ENCODE measurements around the gene NSUN6. TPM values are rescaled to one million over a fixed set of nuclear protein-coding genes. Genes with fewer than 3 reads are reported as not detected.

Gene NSUN6
- polyA plus RNA-seq, 1 donor (not counting 4 experiments of a cell fraction or from before 2014, with no cell fraction given), result 9.8 TPM

- H3K4me2 ChIP-seq (ENCODE audit: control insufficient read depth, extremely low read depth, insufficient read depth, low read depth, low read length), result peak overlapping the region; percentile 98
- H3K36me3 ChIP-seq (ENCODE audit: control insufficient read depth in 2 of 2, extremely low read depth in 1 of 2, insufficient read depth in 2 of 2, low read length in 2 of 2), result no peaks in the 10 kb centered on the region
- peak overlapping the region; percentile 73 to 99 (median 99) for H3K4me3 ChIP-seq (ENCODE audit: control insufficient read depth in 2 of 3, extremely low read depth in 1 of 3, insufficient read depth in 2 of 3, low read depth in 1 of 3, low read length in 3 of 3)
- H3K9me1 ChIP-seq (ENCODE audit: control insufficient read depth, extremely low read depth, insufficient read depth, low read length), result no peaks in the 10 kb centered on the region
- dilution Hi-C loops (cut with MboI; ENCODE audit: extremely low pct_ligation_motif_present, low sequenced_read_pairs), result no loop called here
- H3K27ac ChIP-seq (ENCODE audit: control insufficient read depth, insufficient read depth, low read length), result peak overlapping the region; percentile 91
- peak overlapping the region; percentile 94 for H3K9ac ChIP-seq (ENCODE audit: control insufficient read depth, extremely low read depth, insufficient read depth, low read length)
- no peak for DNase-seq (ENCODE audit: low read depth, low spot score)
- no peaks in the 10 kb centered on the region for H3K9me3 ChIP-seq (ENCODE audit: control insufficient read depth, low read depth, low read length)
- H3K4me1 ChIP-seq (ENCODE audit: control insufficient read depth, extremely low read depth, insufficient read depth, low read length), result peaks cover 3% of the 10 kb centered on the region
- no peaks in the 10 kb centered on the region for H3K27me3 ChIP-seq (ENCODE audit: control insufficient read depth, extremely low read depth, insufficient read depth, low read length)
- H4K20me1 ChIP-seq (ENCODE audit: control insufficient read depth, extremely low read depth, insufficient read depth, low read length), result no peaks in the 10 kb centered on the region
- peak overlapping the region; percentile 98 for H2AFZ ChIP-seq (ENCODE audit: control insufficient read depth, low read length)
- H3K79me2 ChIP-seq (ENCODE audit: control insufficient read depth, insufficient read depth, low read length), result peaks cover 19% of the 10 kb centered on the region
- no peak for FAIRE-seq
- TF ChIP-seq, protein P1, sequence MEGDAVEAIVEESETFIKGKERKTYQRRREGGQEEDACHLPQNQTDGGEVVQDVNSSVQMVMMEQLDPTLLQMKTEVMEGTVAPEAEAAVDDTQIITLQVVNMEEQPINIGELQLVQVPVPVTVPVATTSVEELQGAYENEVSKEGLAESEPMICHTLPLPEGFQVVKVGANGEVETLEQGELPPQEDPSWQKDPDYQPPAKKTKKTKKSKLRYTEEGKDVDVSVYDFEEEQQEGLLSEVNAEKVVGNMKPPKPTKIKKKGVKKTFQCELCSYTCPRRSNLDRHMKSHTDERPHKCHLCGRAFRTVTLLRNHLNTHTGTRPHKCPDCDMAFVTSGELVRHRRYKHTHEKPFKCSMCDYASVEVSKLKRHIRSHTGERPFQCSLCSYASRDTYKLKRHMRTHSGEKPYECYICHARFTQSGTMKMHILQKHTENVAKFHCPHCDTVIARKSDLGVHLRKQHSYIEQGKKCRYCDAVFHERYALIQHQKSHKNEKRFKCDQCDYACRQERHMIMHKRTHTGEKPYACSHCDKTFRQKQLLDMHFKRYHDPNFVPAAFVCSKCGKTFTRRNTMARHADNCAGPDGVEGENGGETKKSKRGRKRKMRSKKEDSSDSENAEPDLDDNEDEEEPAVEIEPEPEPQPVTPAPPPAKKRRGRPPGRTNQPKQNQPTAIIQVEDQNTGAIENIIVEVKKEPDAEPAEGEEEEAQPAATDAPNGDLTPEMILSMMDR (optimal IDR thresholded peaks at IDR 0.05 in 1 of 3, IDR thresholded peaks at IDR 0.05 in 1 of 3, conservative IDR thresholded peaks at IDR 0.05 in 1 of 3; ENCODE audit: extremely low read depth in 1 of 3, insufficient read depth in 2 of 3, low read length in 3 of 3), result no peak
- no peak for TF ChIP-seq EZH2 (IDR thresholded peaks at IDR 0.05; ENCODE audit: low read length)
Measured at GRCh38 chr10:18650404-18650997, 886 bp downstream of the NSUN6 start.

DNA sequence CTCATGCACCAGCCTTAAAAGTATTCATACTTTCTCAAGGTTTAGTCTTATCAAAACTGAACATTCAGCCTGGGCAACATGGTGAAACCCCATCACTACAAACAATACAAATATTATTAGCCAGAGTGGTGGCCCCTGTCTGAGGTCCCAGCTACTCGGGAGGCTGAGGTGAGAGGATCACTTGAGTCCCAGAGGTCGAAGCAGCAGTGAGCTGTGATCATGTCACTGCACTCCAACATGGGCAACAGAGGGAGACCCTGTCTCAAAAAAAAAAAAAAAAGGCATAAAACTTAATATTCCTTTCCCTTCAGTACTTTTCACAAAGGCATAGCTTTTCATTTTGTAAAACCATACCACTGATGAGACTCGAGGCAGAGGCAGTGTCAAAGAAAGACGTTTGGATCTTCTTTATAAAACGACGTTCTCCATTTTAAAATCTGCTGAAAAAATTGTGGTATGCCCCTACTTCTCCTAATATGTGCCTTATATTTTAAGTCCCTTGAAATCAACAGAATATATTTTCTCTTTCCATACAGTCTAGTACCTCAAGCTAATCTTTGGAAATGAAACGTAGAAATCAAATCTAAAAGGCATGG lies 1.9 kb downstream of the NSUN6 start:
- no peaks in the 10 kb centered on the region for H4K20me1 ChIP-seq (ENCODE audit: control insufficient read depth, extremely low read depth, insufficient read depth, low read length)
- dilution Hi-C loops (cut with MboI; ENCODE audit: extremely low pct_ligation_motif_present, low sequenced_read_pairs), result no loop called here
- no peaks in the 10 kb centered on the region for H3K9me1 ChIP-seq (ENCODE audit: control insufficient read depth, extremely low read depth, insufficient read depth, low read length)
- H3K4me2 ChIP-seq (ENCODE audit: control insufficient read depth, extremely low read depth, insufficient read depth, low read depth, low read length), result peak overlapping the region; percentile 98
- no peaks in the 10 kb centered on the region for H3K9me3 ChIP-seq (ENCODE audit: control insufficient read depth, low read depth, low read length)
- no peak for FAIRE-seq
- H3K4me3 ChIP-seq (ENCODE audit: control insufficient read depth in 2 of 3, extremely low read depth in 1 of 3, insufficient read depth in 2 of 3, low read depth in 1 of 3, low read length in 3 of 3), result peak overlapping the region in 2 of 3 experiments; percentile 99
- no peaks in the 10 kb centered on the region for H3K27me3 ChIP-seq (ENCODE audit: control insufficient read depth, extremely low read depth, insufficient read depth, low read length)
- peaks cover 3% of the 10 kb centered on the region for H3K4me1 ChIP-seq (ENCODE audit: control insufficient read depth, extremely low read depth, insufficient read depth, low read length)
- peaks cover 19% of the 10 kb centered on the region for H3K79me2 ChIP-seq (ENCODE audit: control insufficient read depth, insufficient read depth, low read length)
- H3K9ac ChIP-seq (ENCODE audit: control insufficient read depth, extremely low read depth, insufficient read depth, low read length), result no peak overlapping the region
- DNase-seq (ENCODE audit: low read depth, low spot score), result no peak
- TF ChIP-seq, protein P1 (optimal IDR thresholded peaks at IDR 0.05 in 1 of 3, IDR thresholded peaks at IDR 0.05 in 1 of 3, conservative IDR thresholded peaks at IDR 0.05 in 1 of 3; ENCODE audit: extremely low read depth in 1 of 3, insufficient read depth in 2 of 3, low read length in 3 of 3), result no peak
- no peak for TF ChIP-seq EZH2 (IDR thresholded peaks at IDR 0.05; ENCODE audit: low read length)
- H3K36me3 ChIP-seq (ENCODE audit: control insufficient read depth in 2 of 2, extremely low read depth in 1 of 2, insufficient read depth in 2 of 2, low read length in 2 of 2), result no peaks in the 10 kb centered on the region
- peak overlapping the region; percentile 91 for H3K27ac ChIP-seq (ENCODE audit: control insufficient read depth, insufficient read depth, low read length)
- no peak overlapping the region for H2AFZ ChIP-seq (ENCODE audit: control insufficient read depth, low read length)
